ENCODE measurements around the gene LRP2. TPM values are rescaled to one million over a fixed set of nuclear protein-coding genes. Genes with fewer than 3 reads are reported as not detected.

Gene LRP2
- total and polyA plus RNA-seq, 10 of the 15 experiments (the other 5 are each of a cell fraction or from before 2014, with no cell fraction given): 0.01 to 0.19 (median 0.06) TPM; not detected in 5

DNA sequence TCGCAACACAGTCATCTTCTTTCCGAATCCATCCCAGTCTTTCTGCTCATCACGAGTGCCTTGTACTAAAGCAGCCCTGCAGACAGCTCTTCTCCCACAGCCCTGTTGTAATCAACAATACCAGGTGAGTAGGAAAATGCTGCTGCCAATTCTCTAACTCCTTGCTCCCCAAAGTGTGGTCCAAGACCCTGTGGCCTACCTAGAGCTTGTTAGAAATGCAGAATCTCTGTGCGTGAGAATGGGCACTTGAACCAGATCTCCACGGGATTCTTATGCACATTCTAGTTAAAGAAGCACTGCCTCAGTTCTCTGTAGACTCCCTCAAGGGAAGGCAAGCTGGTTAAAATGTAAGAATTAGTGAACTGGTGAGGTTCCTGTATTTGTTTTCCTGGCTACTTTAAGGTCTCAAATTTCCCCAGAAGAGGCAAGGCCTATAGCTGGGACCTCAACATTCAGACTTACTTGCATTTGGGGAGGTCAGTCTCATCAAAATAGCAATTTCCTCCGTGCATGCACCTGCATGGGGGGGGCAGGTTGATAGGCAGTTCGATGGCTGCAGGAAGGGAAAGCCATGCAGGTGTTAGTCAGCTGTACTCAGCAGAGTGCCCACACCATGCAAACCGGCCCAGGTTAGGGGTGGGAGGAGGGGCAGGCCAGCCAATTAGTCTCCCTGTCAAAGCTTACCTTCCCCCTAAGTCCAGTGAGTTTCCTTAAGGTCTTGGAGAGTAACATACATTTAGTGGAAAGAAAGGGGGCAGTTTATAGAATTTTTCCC is 222.2 kb downstream of the LRP2 start:
- H2AFZ ChIP-seq (ENCODE audit: control insufficient read depth, low read depth, low read length): no peak overlapping the region
- BruUV-seq (replicated peaks): no TSS peak
- ChIA-PET POLR2A (no interaction called here), CTCF (interaction anchor here (0.6 to 7.5 kb wide), 10 partner anchors 9 to 181 kb away, joined by 3 to 105 read pairs (median 4); no protein-coding TSS in a partner anchor), SMC1A (ENCODE audit: uncharacterized antibody, unreplicated experiment) (interaction anchor here (1.3 to 1.4 kb wide), 3 partner anchors 8 to 177 kb away, joined by 3 to 6 read pairs (median 4); no protein-coding TSS in a partner anchor), RAD21 (ENCODE audit: unreplicated experiment) (interaction anchor here (1.2 to 1.6 kb wide), 2 partner anchors 8 to 30 kb away, joined by 3 to 5 read pairs; no protein-coding TSS in a partner anchor)
- H4K20me1 ChIP-seq (ENCODE audit: control insufficient read depth, insufficient read depth): no peaks in the 10 kb centered on the region
- no peaks in the 10 kb centered on the region for H3K9me3 ChIP-seq (replicated peaks; ENCODE audit: control insufficient read depth, insufficient read depth, low read length)
- intact Hi-C loops (cut with micrococcal nuclease; ENCODE audit: unreplicated experiment) (loop anchor here (2.0 to 10.0 kb wide), 2 partner anchors 179 to 255 kb away; no protein-coding TSS in a partner anchor), in situ Hi-C loops (cut with MboI) (no loop called here)
- H3K27ac ChIP-seq (ENCODE audit: control insufficient read depth, insufficient read depth): no peak overlapping the region
- WGBS (ENCODE audit: insufficient coverage, insufficient replicate concordance, low lambda C conversion rate, missing lambda C conversion rate): 38% methylated on average over 8 of the region's 8 CpGs
- FAIRE-seq (no peak), DNase-seq (ENCODE audit: low read depth, low spot score) (no peak), ATAC-seq (no peak)
- no peaks in the 10 kb centered on the region for H3K79me2 ChIP-seq (ENCODE audit: control insufficient read depth, insufficient read depth, low read length)
- no peaks in the 10 kb centered on the region for H3K4me1 ChIP-seq (ENCODE audit: control insufficient read depth, insufficient read depth, low read length)
- H3K4me3 ChIP-seq: no peak overlapping the region
- H3K4me2 ChIP-seq (ENCODE audit: control insufficient read depth, insufficient read depth): no peak overlapping the region
- H3K36me3 ChIP-seq (ENCODE audit: control insufficient read depth in 2 of 2, insufficient read depth in 2 of 2, low read length in 1 of 2): no peaks in the 10 kb centered on the region
- TF ChIP-seq ZSCAN29 (IDR thresholded peaks at IDR 0.05) (no peak), SMC3 (IDR thresholded peaks at IDR 0.05; ENCODE audit: borderline replicate concordance, low read length) (no peak), CEBPB (IDR thresholded peaks at IDR 0.05; ENCODE audit: borderline replicate concordance in 1 of 2, low read depth in 2 of 2, low read length in 2 of 2) (no peak), SPI1 (IDR thresholded peaks at IDR 0.05; ENCODE audit: borderline replicate concordance, insufficient read depth, low read depth, low read length) (no peak), CBX3 (IDR thresholded peaks at IDR 0.05; ENCODE audit: borderline replicate concordance, low read depth) (no peak), HDGF (IDR thresholded peaks at IDR 0.05) (no peak)
- TF ChIP-seq, protein P1, sequence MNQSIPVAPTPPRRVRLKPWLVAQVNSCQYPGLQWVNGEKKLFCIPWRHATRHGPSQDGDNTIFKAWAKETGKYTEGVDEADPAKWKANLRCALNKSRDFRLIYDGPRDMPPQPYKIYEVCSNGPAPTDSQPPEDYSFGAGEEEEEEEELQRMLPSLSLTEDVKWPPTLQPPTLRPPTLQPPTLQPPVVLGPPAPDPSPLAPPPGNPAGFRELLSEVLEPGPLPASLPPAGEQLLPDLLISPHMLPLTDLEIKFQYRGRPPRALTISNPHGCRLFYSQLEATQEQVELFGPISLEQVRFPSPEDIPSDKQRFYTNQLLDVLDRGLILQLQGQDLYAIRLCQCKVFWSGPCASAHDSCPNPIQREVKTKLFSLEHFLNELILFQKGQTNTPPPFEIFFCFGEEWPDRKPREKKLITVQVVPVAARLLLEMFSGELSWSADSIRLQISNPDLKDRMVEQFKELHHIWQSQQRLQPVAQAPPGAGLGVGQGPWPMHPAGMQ (IDR thresholded peaks at IDR 0.05; ENCODE audit: borderline replicate concordance): no peak
- H3K9ac ChIP-seq (ENCODE audit: control insufficient read depth, insufficient read depth, low read length): no peak overlapping the region
- no peaks in the 10 kb centered on the region for H3K27me3 ChIP-seq (replicated peaks in 1 of 2; ENCODE audit: control insufficient read depth in 2 of 2, insufficient read depth in 2 of 2, low read length in 1 of 2)

Measured in GM12878 (cell line).